ENCODE measurements around the gene FFAR4.

FFAR4 gene

DNA sequence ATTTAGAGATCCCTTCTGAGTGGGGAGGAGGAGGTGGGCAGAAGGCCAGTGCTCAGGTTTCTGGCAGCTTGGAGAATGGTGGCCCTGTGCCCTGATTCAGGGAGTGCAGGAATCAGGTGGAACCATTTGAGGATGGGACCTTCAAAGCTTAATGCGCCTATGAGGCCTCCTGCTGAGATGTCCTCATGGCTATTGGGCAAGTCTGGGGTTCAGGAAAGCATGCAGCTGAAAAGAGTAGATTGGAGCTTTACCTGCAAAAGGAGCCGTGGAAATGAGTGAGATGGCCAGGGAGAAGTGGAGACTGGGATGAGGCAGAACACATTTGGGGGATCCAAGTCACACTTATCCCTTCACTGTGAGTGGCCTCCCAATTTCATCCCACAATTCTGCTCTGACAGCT lies 6.1 kb downstream of the FFAR4 start:
- no peak for DNase-seq (ENCODE audit: low spot score)

DNA sequence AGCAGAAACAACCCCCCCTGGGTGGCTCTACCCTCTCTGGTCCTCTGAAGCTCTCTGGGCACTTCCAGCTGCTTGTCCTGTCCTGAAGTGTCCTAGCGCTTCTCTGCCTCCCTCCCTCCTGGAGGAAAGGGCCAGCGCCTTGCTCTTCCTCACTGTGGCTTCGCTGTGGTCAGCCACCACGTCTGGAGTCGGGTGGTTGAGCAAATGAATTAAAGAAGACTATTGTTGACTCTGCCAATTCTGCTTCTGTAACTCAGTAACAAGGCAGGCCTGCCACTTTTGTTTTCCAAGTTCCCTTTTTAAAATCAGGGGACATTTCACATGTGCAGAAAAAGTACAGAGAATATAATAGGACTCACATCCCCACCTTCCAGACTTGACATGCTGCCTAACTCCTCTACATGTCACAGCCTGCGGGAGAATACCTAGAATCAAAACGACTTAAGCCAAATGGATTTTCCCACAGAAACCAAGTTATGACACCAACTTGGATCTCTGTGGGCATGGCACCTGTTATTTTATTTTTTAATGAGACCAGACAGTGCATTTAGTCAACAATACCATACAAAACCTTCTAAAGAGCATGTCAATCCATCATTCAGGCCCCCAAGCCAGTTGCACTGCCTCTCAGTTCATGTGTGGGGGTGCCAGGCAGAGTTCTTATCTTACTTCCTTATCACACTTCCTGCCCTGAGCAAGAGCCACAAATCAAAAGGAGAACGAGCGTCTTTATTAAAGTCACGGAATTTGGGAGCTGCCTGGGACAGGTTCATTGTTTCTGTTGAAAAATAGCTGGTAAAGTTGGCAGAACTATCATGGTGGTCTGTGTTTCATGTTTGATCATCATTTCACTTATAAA lies 6.8 kb downstream of the FFAR4 start:
- no peak for DNase-seq (ENCODE audit: low spot score)

DNA sequence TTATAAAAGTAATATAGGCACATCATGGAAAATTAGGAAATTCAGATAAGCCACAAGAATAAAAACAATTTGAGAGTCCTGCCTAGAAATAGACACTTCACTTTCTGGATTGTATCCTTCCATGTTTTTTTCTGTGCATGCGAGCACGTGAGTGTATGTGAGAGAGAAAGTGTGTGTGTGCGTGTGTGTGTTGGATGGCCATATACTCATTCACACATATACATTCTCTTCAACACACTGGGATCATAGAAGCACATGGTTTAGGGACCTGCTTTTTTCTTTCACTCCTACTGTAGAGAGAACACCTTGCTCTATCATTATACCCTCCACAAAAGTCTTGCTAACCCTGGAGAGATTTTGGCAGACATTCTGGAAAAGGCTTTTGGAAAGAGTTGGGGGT lies 7.5 kb downstream of the FFAR4 start:
- no peak for DNase-seq (ENCODE audit: low spot score)

DNA sequence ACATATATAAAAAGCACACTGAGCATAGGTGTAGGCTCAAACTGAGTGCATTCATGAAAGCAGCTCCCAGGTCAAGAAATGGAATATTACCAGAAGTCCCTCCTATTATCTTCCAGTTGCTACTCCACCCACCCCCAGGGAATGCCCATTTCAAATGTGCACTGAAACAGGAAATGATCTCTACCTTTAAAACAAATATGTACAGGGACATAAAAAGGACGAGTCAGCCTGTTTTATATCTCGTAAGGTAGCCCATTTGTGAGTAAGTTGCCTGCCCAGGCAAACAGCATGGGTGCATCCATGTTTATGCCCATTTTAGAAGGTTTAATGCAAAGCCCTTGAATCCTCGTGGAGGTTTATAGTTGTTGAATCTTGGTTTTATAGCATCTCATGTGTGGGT lies 10.4 kb downstream of the FFAR4 start:
- no peak for DNase-seq (ENCODE audit: low spot score)

DNA sequence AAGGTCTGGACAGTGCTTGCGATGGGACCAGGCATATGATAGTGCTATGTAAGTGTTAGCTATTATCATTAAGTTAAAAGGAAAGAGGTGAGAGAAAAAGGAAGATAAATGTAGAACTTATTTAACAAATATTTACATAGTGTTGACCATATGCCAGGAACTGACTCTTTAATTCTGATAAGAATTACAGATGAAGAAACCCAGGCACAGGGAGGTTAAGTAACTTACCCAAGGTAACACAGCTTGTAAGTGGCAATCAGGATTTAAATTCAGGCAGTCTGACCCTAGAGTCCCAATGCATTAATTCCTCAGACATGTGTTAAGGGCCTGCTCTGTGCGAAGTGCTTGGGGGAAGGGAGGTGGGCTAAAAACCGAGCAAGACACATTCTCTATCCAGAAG lies 11.1 kb downstream of the FFAR4 start:
- no peak for DNase-seq (ENCODE audit: low spot score)

DNA sequence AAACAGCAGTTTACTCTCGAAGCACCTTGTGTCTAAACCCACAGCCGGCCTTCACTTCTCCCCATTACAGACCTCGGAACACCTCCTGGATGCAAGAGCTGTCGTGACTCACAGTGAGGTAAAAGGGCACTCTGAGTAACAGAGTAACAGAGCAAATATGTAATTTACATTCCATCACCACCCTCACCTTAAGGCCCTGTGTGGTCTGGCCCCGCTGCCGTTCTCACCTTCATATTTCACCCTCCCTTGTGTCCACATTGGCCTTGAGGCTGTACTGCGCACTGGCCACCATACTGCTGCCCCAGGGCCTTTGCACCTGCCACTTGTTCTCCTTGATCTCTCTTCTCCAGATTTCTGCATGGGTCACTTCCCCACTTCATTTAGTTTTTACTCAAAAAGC lies 12.6 kb downstream of the FFAR4 start:
- DNase-seq (ENCODE audit: low spot score), result no peak

DNA sequence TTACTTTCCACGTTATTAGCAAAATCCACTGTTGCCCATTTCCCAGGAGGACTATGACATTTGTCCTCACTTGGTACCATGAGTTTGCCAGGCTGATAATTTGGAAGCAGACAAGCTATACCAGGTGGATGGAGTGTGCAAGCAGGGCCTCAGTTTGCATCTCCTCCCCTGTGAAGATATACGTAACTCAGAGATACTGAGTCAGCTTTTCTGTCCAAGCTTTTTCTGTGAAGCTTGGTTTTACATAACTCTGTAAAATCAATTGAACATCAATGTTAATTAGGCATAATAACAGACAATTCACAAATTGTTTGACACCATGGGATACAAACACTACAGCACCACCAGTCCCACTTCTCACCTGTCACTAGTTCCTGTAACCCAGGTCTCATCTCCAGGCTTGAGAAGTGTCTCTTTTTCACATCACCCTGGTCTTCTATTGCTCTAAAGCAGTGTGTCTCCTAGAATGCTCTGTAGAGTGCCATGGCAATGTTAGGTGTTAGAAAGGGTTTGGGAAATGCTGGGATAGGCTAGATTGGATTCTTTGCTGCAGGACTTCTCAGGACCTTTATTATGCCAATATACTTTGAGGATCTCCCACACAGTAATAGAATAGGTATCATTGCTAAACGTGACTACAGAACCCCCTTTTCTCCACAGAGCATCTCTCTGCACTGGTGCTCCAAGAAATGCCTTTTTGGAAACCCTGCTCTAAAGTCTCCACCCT lies 13.7 kb downstream of the FFAR4 start:
- no peak for DNase-seq (ENCODE audit: low spot score)

DNA sequence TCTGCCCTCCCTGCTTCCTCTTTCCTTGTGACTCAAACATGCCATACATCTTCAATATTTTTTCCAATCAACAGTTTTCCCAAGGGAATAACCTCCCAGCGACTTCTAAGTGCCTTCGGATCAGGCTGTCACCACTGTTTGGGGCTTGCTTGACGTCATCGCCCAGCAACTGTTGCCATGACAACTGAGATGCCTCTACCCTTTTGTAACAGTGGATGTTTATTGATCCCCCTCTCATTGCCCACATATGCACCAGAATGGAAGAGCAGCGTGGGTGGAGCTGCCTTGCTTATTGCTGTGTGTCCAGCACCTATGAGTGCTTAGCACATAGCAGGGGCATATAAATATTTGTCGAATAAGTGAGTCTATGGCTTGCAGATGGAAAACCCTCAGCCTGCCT lies 14.4 kb downstream of the FFAR4 start:
- DNase-seq (ENCODE audit: low spot score), result no peak

DNA sequence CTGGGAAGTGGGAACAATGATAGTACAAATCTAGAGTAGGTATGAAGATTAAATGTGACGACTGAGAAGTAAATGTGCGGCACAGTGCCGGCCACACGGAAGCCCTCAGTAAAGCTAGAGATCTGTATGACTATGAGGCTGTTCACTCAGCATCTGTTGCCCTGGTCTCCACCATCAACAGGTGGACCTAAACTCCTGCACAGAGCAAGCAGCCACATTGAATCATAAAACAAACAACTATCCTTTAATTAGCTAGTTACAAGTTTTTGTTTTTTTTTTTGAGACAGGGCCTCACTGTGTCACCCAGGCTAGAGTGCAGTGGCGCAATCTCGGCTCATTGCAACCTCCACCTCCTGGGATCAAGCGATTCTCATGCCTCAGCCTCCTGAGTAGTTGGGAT lies 18.0 kb downstream of the FFAR4 start:
- DNase-seq (ENCODE audit: low spot score), result no peak

DNA sequence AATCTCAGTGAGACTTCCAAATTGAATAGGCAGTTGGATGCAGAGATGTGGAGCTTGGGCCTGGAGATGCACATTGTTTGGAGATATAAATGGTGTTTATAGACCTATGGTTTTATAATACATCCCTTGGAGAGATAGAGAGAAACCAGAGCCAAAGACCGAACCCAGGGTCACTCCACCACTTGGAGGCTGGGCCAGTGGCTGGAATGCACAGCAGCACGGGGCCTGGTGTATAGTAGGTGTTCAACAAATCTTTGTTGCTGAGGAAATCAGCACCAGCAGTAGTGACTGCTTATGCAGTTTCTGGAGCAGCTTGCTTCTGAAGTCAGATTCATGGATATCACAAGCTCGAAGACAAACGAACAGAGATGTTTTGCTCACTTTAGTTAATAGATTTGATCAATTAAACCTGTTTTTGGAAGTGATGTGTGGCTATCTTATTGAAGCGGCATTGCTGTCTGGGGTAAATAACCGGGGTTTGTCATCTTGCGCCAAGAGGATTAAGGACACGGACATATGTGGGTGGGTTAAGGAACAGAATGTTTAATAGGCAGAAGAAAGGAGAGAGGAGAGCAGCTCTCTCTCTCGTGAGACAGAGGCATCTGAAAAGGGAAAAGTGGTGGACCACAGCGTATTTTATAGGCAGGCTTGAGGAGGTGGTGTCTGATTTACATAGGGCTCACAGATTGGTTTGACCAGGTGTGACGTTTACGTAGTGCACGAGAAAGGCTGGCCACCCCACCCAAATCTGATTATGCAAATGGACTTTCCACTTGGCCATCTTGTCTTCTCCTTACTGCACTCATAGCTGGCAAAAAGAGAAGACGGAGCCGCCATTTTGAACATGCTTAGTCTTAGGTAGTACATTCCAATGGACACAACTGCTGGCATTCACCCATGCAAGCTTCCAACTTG lies 23.4 kb downstream of the FFAR4 start:
- DNase-seq (ENCODE audit: low spot score), result no peak

DNA sequence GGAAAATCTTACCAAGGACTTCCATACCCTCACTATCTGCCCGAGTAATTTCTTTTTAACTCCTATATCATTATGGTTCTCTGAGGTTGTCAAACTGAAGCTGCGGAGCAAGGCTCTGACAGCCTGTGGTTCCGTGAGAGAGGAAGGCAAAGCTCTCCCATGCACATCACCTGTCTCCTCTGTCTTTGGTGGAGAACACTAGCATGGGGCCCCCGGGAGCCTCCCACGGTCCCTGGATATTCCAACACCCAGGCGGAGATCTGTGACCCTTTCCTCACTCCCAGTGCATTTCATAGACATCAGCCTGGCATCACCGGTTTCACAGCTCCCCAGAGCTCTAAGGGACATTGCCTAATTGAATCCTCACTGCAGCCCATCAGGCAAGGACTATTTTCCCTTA lies 24.2 kb downstream of the FFAR4 start:
- DNase-seq (ENCODE audit: low spot score), result no peak

DNA sequence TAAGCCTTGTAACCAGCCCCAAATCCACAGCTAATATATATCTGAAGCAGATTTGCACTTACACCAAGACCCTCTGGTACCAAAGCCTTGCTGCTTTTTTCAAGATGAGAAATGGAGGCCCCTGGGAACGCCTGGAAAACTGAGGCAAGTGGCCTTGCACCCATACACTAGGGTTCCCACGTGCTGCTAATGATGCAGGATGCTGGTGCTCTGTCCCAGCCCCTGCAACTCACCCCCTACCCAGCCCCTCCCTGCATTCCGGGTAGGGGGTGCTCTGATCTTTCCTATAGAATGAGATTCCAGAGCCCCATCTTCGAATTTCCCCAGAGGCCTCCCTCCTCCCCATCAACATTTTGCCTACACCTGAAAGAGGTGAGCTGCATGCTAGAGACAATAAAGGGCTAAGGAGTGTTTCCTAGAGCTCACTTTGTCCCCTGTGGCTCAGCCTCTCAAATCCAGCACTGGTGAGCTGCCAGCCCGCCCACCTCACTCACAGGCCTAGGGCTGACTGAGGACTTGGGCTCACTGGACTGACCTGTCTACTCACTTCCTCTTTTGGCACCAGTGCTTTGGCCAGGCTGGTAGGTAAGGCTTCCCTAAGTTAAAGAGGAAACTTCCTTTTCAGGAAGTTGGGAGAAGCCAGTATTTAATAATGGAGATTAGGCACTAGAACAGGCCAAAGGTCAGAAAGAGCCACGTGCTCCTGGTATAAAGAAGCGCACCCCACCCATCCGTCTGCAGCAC lies 24.8 kb downstream of the FFAR4 start:
- no peak for DNase-seq (ENCODE audit: low spot score)

DNA sequence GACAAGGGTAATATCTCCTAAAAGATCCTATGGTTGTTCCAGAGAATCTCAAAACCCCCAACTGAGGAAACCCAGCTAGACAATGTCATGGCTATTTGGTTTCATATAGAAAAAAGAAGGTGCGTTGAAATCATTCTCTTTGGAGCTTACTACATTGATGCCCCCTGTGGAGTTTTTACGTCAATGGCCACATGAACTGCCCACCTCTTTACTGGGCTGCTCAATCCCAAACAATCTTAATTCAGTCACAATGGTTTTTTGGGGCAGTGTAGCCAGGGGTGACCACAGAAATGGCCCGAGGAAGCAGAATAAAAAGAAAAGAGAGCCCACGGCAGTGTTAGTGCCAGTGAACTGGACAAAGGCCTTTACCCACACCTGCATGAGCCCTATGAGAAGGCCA lies 26.8 kb downstream of the FFAR4 start:
- DNase-seq (ENCODE audit: low spot score), result no peak

DNA sequence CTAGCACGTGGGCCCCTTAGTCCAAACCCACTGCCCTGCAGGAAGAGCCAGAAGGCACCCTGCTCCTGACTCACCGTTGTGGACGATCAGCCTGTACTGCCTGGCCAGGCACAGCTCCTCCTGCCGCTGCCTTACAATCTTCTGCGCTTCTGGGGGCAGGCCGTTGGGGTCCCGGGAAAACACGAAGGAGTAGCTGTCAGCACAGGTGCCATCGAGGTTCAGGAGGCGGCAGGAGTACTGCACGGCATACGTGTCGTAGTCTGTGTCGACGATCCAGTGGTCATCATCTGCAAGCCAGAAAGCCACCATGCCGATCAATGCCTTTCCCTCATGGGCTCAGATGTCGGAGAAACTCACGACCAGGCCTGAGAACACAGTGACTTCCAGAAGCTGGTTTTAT lies 27.3 kb downstream of the FFAR4 start:
- DNase-seq (ENCODE audit: low spot score), result no peak

DNA sequence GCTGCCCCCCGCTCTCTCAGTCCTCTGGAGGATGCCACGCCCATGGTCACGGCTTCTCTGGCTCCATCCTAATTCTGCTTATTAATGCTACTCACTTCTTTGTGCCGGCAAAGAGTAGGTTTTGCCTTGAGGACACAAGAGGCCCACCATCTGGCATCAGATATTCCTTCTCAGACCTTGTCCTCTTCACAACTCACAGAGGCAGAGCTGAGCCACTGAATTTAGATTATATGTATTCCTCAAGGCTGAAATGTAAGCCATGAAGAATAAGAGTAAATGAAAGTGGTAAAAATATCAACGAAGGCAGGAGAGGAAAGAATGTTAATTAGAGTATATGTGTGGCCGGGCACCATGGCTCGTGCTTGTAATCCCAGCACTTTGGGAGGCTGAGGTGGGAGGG lies 28.1 kb downstream of the FFAR4 start:
- no peak for DNase-seq (ENCODE audit: low spot score)

DNA sequence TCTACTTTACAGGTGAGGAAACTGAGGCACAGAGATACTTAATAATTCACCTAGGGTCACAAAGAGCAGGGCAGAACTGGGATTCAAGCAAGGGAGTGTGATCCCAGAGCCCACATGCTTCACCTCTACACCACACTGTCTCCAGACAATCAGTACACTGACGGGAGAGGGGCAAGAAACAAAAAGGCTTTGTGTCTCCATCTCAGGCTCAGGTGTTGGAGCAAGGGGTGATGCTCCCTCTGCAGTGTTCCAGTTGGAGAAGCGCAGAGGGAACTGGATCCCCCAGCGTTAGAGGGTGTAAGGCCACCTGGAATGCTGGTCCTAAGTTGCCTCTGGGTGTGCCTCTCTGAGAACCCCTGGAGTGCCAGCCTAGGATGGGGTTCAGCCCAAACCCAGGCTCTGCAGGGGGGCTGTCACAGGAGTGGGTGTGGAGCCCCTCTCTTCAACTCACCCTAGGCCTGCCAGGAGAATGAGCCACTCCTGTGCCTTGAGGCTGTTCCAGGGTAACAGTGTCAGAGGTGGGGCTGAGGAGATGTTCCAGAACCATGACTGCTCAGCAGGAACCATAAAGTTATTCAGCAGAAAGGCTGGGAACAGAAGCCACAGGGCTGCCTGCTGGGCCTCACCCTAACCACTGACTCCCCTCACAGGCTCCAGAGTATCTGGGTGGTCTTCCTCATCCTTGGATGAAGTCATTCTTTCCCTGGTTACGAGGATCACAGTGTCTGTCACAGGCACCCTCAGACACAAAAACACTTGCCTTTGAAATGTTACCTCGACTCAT lies 29.1 kb downstream of the FFAR4 start:
- no peak for DNase-seq (ENCODE audit: low spot score)

DNA sequence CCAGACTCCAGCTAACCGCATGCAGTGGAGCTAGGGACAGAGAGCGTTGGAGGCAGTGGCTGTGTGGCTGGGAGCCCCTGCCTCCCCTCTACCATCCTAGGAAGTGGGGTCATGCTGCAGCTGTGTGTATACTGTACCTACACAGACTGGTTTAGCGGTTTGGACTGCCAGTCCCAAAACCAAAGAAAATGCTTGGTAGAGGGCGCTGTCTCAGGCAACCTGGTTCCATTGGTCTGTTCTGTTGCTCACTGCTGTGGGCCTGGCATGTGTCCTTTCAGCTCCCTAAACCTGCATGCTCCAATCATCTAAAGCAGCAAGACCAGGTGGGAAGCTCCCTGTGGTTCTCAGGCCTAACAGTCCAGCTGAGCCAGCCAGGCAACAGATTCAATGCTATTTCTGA lies 30.1 kb downstream of the FFAR4 start:
- DNase-seq (ENCODE audit: low spot score), result no peak

DNA sequence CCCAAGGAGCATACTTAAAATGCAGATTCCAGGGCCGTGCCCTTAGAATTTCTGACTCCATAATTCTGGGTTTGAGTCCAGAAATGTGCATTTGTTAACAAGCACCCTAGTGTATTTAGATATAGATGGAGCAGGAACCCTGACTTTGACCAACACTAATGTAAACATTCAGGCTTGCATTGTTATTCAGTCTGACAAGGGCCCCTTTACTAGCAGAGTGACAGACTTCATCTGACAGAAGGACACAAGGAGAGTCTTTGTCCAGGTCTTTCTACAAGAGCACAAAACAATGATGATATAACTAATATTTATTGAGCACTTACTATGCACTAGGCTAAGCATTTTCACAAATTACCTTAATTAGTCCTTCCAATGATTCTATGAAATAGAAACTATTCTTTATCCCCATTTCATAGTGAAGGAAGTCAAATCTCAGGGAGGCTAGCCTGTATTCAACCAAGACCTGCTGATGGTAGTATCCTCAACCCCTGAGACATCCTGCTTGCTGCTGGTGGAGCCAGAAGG lies 30.7 kb downstream of the FFAR4 start:
- no peak for DNase-seq (ENCODE audit: low spot score)

DNA sequence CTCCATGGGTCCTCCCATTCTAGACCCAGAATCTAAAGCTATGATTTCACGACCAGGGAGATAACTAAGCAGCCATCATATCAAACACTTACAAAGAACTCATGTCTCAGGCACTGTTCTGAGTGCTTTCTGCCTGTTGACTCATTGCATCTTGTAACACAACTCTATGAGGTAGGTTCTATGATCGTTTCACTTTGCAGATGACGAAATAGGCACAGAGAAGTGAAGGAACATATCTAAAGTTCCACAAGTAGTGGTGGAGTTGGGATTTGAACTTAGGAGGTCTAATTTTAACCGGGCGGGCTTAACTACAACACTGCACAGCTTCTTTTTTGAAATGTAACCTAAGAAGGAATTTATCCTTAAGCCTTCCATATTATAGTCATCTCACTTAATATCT lies 31.7 kb downstream of the FFAR4 start:
- DNase-seq (ENCODE audit: low spot score), result no peak

DNA sequence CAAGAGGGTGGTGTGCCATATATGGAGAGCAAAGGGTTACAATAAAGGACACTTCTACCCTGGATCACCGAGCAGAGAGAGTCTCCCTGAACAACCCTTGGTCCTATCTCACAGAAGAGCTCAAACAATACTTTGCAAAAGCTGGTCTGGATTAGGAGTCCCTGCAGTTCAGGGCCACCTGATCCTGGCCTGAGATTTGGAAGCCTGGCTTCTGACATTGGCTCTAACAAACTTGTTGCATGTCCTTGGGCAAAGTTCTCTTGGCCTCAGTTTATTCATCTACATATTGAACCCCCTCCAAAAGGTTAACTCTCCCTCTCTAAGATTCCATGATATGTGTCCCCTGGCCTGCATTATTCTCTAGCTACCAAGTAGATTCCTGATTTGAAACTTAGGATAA lies 32.9 kb downstream of the FFAR4 start:
- no peak for DNase-seq (ENCODE audit: low spot score)

DNA sequence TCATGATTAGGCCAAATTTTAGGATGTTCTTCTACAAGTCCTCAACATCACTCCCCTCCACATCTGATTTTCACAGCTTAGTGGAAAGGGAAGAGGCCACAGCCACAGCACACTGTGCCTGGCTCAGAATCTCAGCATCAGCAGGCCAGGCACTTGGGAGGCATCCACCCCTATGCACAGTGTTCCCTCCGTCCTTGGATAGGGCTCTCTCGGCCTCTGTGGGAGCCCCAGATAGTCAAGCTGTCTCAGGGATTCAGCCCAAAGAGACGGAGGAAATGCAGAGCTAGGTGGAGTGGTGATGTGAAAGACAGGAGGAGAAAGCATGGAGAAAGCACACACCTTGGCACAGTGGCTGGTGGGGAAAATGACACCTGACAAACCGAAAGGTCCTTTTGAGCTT lies 33.3 kb downstream of the FFAR4 start:
- DNase-seq (ENCODE audit: low spot score), result no peak
